Panc1 (cell line): ENCODE data around the gene OFD1. TPM values are rescaled to one million over a fixed set of nuclear protein-coding genes. Genes with fewer than 3 reads are reported as not detected.

Source experiments
- ATAC-seq: fragments of 200-7000 bp; cut with Tn5 transposase; 2 replicates; pipeline ENCODE4 v1.9.1; 2020; ENCODE audit warnings: mild to moderate bottlenecking, moderate library complexity
- BruUV-seq: library from RNA; stranded (reverse); fragments of 400-500 nt; replicated peaks from 2 replicates; lab custom pipeline; 2021; lab: Mats Ljungman, UMichigan
- CTCF ChIA-PET: fragments of 300-600 bp; sonication (Branson Sonifier 250); formaldehyde crosslinking; loops from one replicate; lab custom pipeline; 2022; ENCODE audit warnings: antibody characterized with exemption; lab: Charles Lee
- POLR2A ChIA-PET: fragments of 300-600 bp; sonication (Branson Sonifier 250); formaldehyde crosslinking; loops from one replicate; lab custom pipeline; 2022; ENCODE audit warnings: antibody characterized with exemption; lab: Charles Lee
- DNase-seq: peaks from one replicate; pipeline ENCODE4 v3.0.0-alpha.2; 2010; ENCODE audit warnings: low read depth, low spot score
- H3K27ac ChIP-seq: 2 replicates; pipeline ENCODE4 v1.5.1; 2011; ENCODE audit warnings: mild to moderate bottlenecking, low read length, inconsistent platforms
- H3K27me3 ChIP-seq: fragments of 200-500 bp; sonication (Bioruptor generic); 2 replicates; pipeline ENCODE4 v1.6.0; 2014; ENCODE audit warnings: low read length, inconsistent platforms; ENCODE audit not compliant: control insufficient read depth, insufficient read depth
- H3K36me3 ChIP-seq: fragments of 200-500 bp; sonication (Bioruptor generic); 2 replicates; pipeline ENCODE4 v1.5.1; 2014; ENCODE audit warnings: inconsistent platforms, mild to moderate bottlenecking, low read length, moderate library complexity; ENCODE audit not compliant: control insufficient read depth, insufficient read depth
- H3K4me1 ChIP-seq: 2 replicates; pipeline ENCODE4 v1.5.1; 2011; ENCODE audit warnings: inconsistent platforms, mild to moderate bottlenecking, low read length, moderate library complexity; ENCODE audit not compliant: control insufficient read depth, insufficient read depth
- H3K4me3 ChIP-seq, 2 experiments: 2 replicates each; pipeline ENCODE4 v1.5.1; 2011 to 2012; ENCODE audit warnings: low read depth in 2 of 2, low read length in 2 of 2, mild to moderate bottlenecking in 2 of 2, inconsistent platforms in 1 of 2, moderate library complexity in 1 of 2
- H3K9me3 ChIP-seq: fragments of 200-500 bp; sonication (Bioruptor generic); 2 replicates; pipeline ENCODE4 v1.5.1; 2014; ENCODE audit warnings: low read depth, mild to moderate bottlenecking, inconsistent platforms, low read length, moderate library complexity; ENCODE audit not compliant: control insufficient read depth, insufficient read depth
- CTCF ChIP-seq: fragments of 450-650 bp; IDR thresholded peaks from 2 replicates; pipeline ENCODE4 v1.5.1; 2017; ENCODE audit warnings: mild to moderate bottlenecking
- POLR2AphosphoS5 ChIP-seq: IDR thresholded peaks from 2 replicates; pipeline ENCODE4 v1.6.1; 2012; ENCODE audit warnings: mild to moderate bottlenecking, low read depth, low read length, moderate library complexity
- REST ChIP-seq, 2 experiments: IDR thresholded peaks; 2 replicates each; pipeline ENCODE4 v1.6.1; 2011 to 2012; ENCODE audit warnings: low read depth in 2 of 2, control low read depth in 1 of 2, low read length in 1 of 2, mild to moderate bottlenecking in 1 of 2, moderate library complexity in 1 of 2; ENCODE audit not compliant: insufficient read depth in 1 of 2
- SIN3A ChIP-seq: IDR thresholded peaks from 2 replicates; pipeline ENCODE4 v1.6.1; 2012; ENCODE audit warnings: low read depth, mild to moderate bottlenecking, low read length, moderate library complexity, borderline replicate concordance; ENCODE audit not compliant: insufficient read depth
- TCF7L2 ChIP-seq: IDR thresholded peaks from 2 replicates; pipeline ENCODE4 v1.6.1; 2011; ENCODE audit warnings: mild to moderate bottlenecking, low read depth, low read length, inconsistent platforms
- in situ Hi-C: cut with HindIII; loops from 2 replicates; pipeline ENCODE4 v1.10.0; 2016; ENCODE audit warnings: low sequenced_read_pairs, low pct_unique_long_range_greater_than_20kb
- intact Hi-C: fragments of 100-400 bp; cut with micrococcal nuclease; formaldehyde crosslinking; loops from one replicate; pipeline ENCODE4 v1.10.0; 2022; ENCODE audit not compliant: unreplicated experiment
- total RNA-seq: library from RNA; stranded (reverse); gene quantifications from one replicate; pipeline ENCODE4 v1.2.1, GENCODE V29; 2021; ENCODE audit not compliant: unreplicated experiment

The OFD1 gene
- total RNA-seq, 1 experiment from 2014 or later, result 22.8 TPM

GRCh38 chrX:13687203-13687602 is 47.3 kb upstream of the OFD1 start:
- intact Hi-C loops (no loop called here), in situ Hi-C loops (no loop called here)
- no peaks in the 10 kb centered on the region for H3K36me3 ChIP-seq
- no peak overlapping the region for H3K27ac ChIP-seq
- H3K27me3 ChIP-seq, result no peaks in the 10 kb centered on the region
- no TSS peak for BruUV-seq
- H3K9me3 ChIP-seq, result no peaks in the 10 kb centered on the region
- H3K4me1 ChIP-seq, result no peaks in the 10 kb centered on the region; the same call in 1 of the 2 replicates
- POLR2A ChIA-PET, result no interaction called here
- DNase-seq (no peak), ATAC-seq (no peak)
- TF ChIP-seq POLR2AphosphoS5 (no peak), TCF7L2 (no peak), SIN3A (no peak), REST (IDR thresholded peaks at IDR 0.05; ENCODE audit: insufficient read depth in 1 of 2, low read depth in 2 of 2, low read length in 1 of 2) (no peak), CTCF (no peak)
- CTCF ChIA-PET, result no interaction called here
- H3K4me3 ChIP-seq, result no peak overlapping the region

GRCh38 chrX:13688384-13688957 is 46.1 kb upstream of the OFD1 start:
- in situ Hi-C loops (no loop called here), intact Hi-C loops (no loop called here)
- Histone ChIP-seq H3K9me3 (no peaks in the 10 kb centered on the region), H3K4me1 (no peaks in the 10 kb centered on the region; the same call in none of the 2 replicates), H3K27me3 (no peaks in the 10 kb centered on the region), H3K4me3 (peak overlapping the region; percentile 69 to 84), H3K27ac (no peak overlapping the region), H3K36me3 (no peaks in the 10 kb centered on the region)
- DNase-seq (no peak), ATAC-seq (peak; percentile 60; the same call in 1 of the 2 replicates)
- CTCF ChIA-PET, result interaction anchor here (0.8 kb wide), 1 partner anchor 10 kb away, joined by 6 read pairs; no protein-coding TSS in a partner anchor
- no TSS peak for BruUV-seq
- POLR2A ChIA-PET, result no interaction called here
- no peak for TF ChIP-seq POLR2AphosphoS5
- TF ChIP-seq REST (IDR thresholded peaks at IDR 0.05; ENCODE audit: insufficient read depth in 1 of 2, low read depth in 2 of 2, low read length in 1 of 2), result no peak
- no peak for TF ChIP-seq CTCF
- no peak for TF ChIP-seq SIN3A
- TF ChIP-seq TCF7L2, result no peak
